ENCODE results near the gene CEL. TPM values are rescaled to one million over a fixed set of nuclear protein-coding genes. Genes with fewer than 3 reads are reported as not detected.

CEL gene
- total and polyA plus RNA-seq, 4 donors, result 1.5 to 4.5 (median 3.8) TPM

Small RNA genes lying within 50 kb of the gene (microRNA-seq; reads per million reads assigned to microRNA genes)
- gene MIR6877, result 0 to 0.60 reads per million in 2 donors

Other genes with a start within 250 kb of the CEL start
- under 1 TPM; 0.71 to 0.72 TPM for gene AK8, start 183.7 kb upstream of the CEL start, total RNA-seq
- under 1 TPM in 1 of 2 donors, not detected in 1; 0.38 TPM for gene AK8, start 183.7 kb upstream of the CEL start, polyA plus RNA-seq
- gene SPACA9, start 183.1 kb upstream of the CEL start, total RNA-seq, result 1 to 10 TPM; 2.3 to 5.5 TPM
- gene SPACA9, start 183.1 kb upstream of the CEL start, polyA plus RNA-seq, result 1 to 10 TPM; 4.6 to 7.9 TPM
- 10 to 100 TPM; 37.4 to 61.3 TPM for gene TSC1, start 117.4 kb upstream of the CEL start, total RNA-seq
- 10 to 100 TPM in 1 of 2 donors, 1 to 10 TPM in 1; 8.9 to 22.9 TPM for gene TSC1, start 117.4 kb upstream of the CEL start, polyA plus RNA-seq
- not detected for gene GFI1B, start 83.3 kb upstream of the CEL start, total RNA-seq
- not detected for gene GFI1B, start 83.3 kb upstream of the CEL start, polyA plus RNA-seq
- gene GTF3C5, start 31.0 kb upstream of the CEL start, total RNA-seq, result 10 to 100 TPM; 35.6 to 42.9 TPM
- gene GTF3C5, start 31.0 kb upstream of the CEL start, polyA plus RNA-seq, result 10 to 100 TPM; 17.8 to 91.6 TPM
- 10 to 100 TPM; 32.7 to 61.2 TPM for gene RALGDS, start 59.3 kb downstream of the CEL start, total RNA-seq
- gene RALGDS, start 59.3 kb downstream of the CEL start, polyA plus RNA-seq, result 10 to 100 TPM; 19.4 to 20.0 TPM
- gene GBGT1, start 101.9 kb downstream of the CEL start, total RNA-seq, result 10 to 100 TPM; 12.9 to 28.9 TPM
- gene GBGT1, start 101.9 kb downstream of the CEL start, polyA plus RNA-seq, result 1 to 10 TPM; 2.8 to 5.5 TPM
- gene OBP2B, start 147.3 kb downstream of the CEL start, total RNA-seq, result not detected
- gene OBP2B, start 147.3 kb downstream of the CEL start, polyA plus RNA-seq, result not detected
- gene ABO, start 213.2 kb downstream of the CEL start, total RNA-seq, result 1 to 10 TPM; 1.4 to 3.3 TPM
- gene ABO, start 213.2 kb downstream of the CEL start, polyA plus RNA-seq, result 1 to 10 TPM in 1 of 2 donors, under 1 TPM in 1; 0.43 to 1.8 TPM